MCF 10A (cell line): ENCODE measurements around the gene CNOT6L. TPM values are rescaled to one million over a fixed set of nuclear protein-coding genes. Genes with fewer than 3 reads are reported as not detected.

Experiments used
- BruUV-seq: library from RNA; stranded (reverse); fragments of 400-500 nt; replicated peaks from 2 replicates; lab custom pipeline; 2021; lab: Mats Ljungman, UMichigan
- CTCF ChIA-PET: fragments of 300-600 bp; sonication (Branson Sonifier 250); formaldehyde crosslinking; extraction: SDS; loops from one replicate; lab custom pipeline; 2021; ENCODE audit warnings: antibody characterized with exemption, inconsistent platforms; lab: Yijun Ruan, JAX
- POLR2A ChIA-PET: fragments of 300-600, 350-650 bp; sonication (Branson Sonifier 250); formaldehyde crosslinking; extraction: SDS; loops from one replicate; lab custom pipeline; 2020; ENCODE audit warnings: antibody characterized with exemption, inconsistent platforms; lab: Yijun Ruan, JAX
- DNase-seq: peaks from one replicate; pipeline ENCODE4 v3.0.0-alpha.2; 2018; ENCODE audit not compliant: unreplicated experiment
- H3K27ac Mint-ChIP-seq: one replicate; pipeline ENCODE4 v1.8.0; 2022; ENCODE audit warnings: mild to moderate bottlenecking, low read depth, mixed read lengths; ENCODE audit not compliant: unreplicated experiment
- H3K27me3 Mint-ChIP-seq: one replicate; pipeline ENCODE4 v1.8.0; 2022; ENCODE audit warnings: mixed read lengths; ENCODE audit not compliant: insufficient read depth, unreplicated experiment
- H3K36me3 Mint-ChIP-seq: one replicate; pipeline ENCODE4 v1.8.0; 2022; ENCODE audit warnings: mild to moderate bottlenecking, moderate library complexity, mixed read lengths; ENCODE audit not compliant: insufficient read depth, unreplicated experiment
- H3K4me1 Mint-ChIP-seq: one replicate; pipeline ENCODE4 v1.8.0; 2022; ENCODE audit warnings: mixed read lengths; ENCODE audit not compliant: insufficient read depth, unreplicated experiment
- H3K4me3 Mint-ChIP-seq: one replicate; pipeline ENCODE4 v1.8.0; 2022; ENCODE audit warnings: mild to moderate bottlenecking, moderate library complexity, mixed read lengths; ENCODE audit not compliant: unreplicated experiment
- H3K9me3 Mint-ChIP-seq: one replicate; pipeline ENCODE4 v1.8.0; 2022; ENCODE audit warnings: mixed read lengths; ENCODE audit not compliant: unreplicated experiment
- intact Hi-C: fragments of 100-400 bp; cut with micrococcal nuclease; formaldehyde crosslinking; loops from 2 replicates; pipeline ENCODE4 v1.14.1; 2022
- total RNA-seq: library from RNA; stranded (reverse); gene quantifications from 2 replicates; pipeline ENCODE4 v1.2.3, GENCODE V29; 2022
- TF ChIP-seq, protein P1 (sequence below): fragments of 200-600 bp; IDR thresholded peaks from one replicate; pipeline ENCODE4 v1.8.0; 2022; ENCODE audit warnings: antibody characterized with exemption, mild to moderate bottlenecking; ENCODE audit not compliant: unreplicated experiment

Gene CNOT6L
- total RNA-seq, 1 experiment from 2014 or later: 47.3 TPM

- Mint-ChIP-seq H3K4me3 (no peak overlapping the region), H3K36me3 (no peaks in the 10 kb centered on the region), H3K9me3 (no peaks in the 10 kb centered on the region), H3K27ac (no peak overlapping the region), H3K4me1 (peaks cover 16% of the 10 kb centered on the region), H3K27me3 (no peaks in the 10 kb centered on the region)
- TF ChIP-seq, protein P1, sequence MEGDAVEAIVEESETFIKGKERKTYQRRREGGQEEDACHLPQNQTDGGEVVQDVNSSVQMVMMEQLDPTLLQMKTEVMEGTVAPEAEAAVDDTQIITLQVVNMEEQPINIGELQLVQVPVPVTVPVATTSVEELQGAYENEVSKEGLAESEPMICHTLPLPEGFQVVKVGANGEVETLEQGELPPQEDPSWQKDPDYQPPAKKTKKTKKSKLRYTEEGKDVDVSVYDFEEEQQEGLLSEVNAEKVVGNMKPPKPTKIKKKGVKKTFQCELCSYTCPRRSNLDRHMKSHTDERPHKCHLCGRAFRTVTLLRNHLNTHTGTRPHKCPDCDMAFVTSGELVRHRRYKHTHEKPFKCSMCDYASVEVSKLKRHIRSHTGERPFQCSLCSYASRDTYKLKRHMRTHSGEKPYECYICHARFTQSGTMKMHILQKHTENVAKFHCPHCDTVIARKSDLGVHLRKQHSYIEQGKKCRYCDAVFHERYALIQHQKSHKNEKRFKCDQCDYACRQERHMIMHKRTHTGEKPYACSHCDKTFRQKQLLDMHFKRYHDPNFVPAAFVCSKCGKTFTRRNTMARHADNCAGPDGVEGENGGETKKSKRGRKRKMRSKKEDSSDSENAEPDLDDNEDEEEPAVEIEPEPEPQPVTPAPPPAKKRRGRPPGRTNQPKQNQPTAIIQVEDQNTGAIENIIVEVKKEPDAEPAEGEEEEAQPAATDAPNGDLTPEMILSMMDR: no peak
- DNase-seq: no peak
- ChIA-PET CTCF (no interaction called here), POLR2A (no interaction called here)
- intact Hi-C loops: no loop called here
- BruUV-seq: no TSS peak
These were observed 126.2 kb downstream of the CNOT6L start for GRCh38 chr4:77692847-77693432.

GRCh38 chr4:77681792-77682191 is 137.4 kb downstream of the CNOT6L start:
- ChIA-PET POLR2A (interaction anchor here (0.6 kb wide), 1 partner anchor 13 kb away, joined by 3 read pairs; no protein-coding TSS in a partner anchor), CTCF (no interaction called here)
- Mint-ChIP-seq H3K27ac (no peak overlapping the region), H3K9me3 (no peaks in the 10 kb centered on the region), H3K4me3 (no peak overlapping the region), H3K27me3 (no peaks in the 10 kb centered on the region), H3K36me3 (no peaks in the 10 kb centered on the region), H3K4me1 (no peaks in the 10 kb centered on the region)
- no TSS peak for BruUV-seq
- intact Hi-C loops: no loop called here
- TF ChIP-seq, protein P1: no peak
- DNase-seq: no peak

- CTCF ChIA-PET: interaction anchor here (0.5 kb wide), 1 partner anchor 310 kb away, joined by 3 read pairs; no protein-coding TSS in a partner anchor
- H3K36me3 Mint-ChIP-seq: no peaks in the 10 kb centered on the region
- intact Hi-C loops: no loop called here
These were observed 142.3 kb downstream of the CNOT6L start for GRCh38 chr4:77676842-77677241.

DNA sequence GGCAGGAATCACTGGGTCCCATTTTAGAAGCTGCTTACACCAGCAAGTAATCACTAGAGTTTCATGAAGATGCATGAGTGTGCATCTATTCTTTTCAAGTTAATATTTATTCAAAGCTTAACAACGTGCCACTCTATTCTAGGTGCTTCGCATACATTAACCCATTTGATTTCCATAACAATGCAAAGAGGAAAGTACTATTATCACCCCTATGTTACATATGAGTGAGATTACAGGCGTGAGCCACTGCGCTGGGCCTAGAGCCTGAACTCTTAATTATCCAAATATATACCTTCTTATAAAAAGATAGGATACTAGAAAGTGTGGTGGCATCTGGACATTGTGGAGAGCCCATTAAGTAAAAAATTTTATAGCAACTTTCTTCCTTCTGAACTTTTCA is 148.1 kb downstream of the CNOT6L start:
- no peak overlapping the region for H3K4me3 Mint-ChIP-seq
- H3K4me1 Mint-ChIP-seq: no peaks in the 10 kb centered on the region
- H3K27me3 Mint-ChIP-seq: no peaks in the 10 kb centered on the region
- no peaks in the 10 kb centered on the region for H3K9me3 Mint-ChIP-seq
- no peak overlapping the region for H3K27ac Mint-ChIP-seq
- H3K36me3 Mint-ChIP-seq: no peaks in the 10 kb centered on the region
- no TSS peak for BruUV-seq
- ChIA-PET POLR2A (no interaction called here), CTCF (interaction anchor here (0.5 kb wide), 1 partner anchor 1240 kb away, joined by 3 read pairs; no protein-coding TSS in a partner anchor)
- intact Hi-C loops: no loop called here
- TF ChIP-seq, protein P1: no peak
- DNase-seq: no peak

More at GRCh38 chr4:77676842-77677241, 142.3 kb downstream of the CNOT6L start:
- TF ChIP-seq, protein P1: no peak
- DNase-seq: no peak
- no TSS peak for BruUV-seq
- H3K9me3 Mint-ChIP-seq: no peaks in the 10 kb centered on the region
- no peaks in the 10 kb centered on the region for H3K27me3 Mint-ChIP-seq
- POLR2A ChIA-PET: interaction anchor here (1.1 kb wide), 1 partner anchor 13 kb away, joined by 3 read pairs; no protein-coding TSS in a partner anchor
- H3K4me3 Mint-ChIP-seq: no peak overlapping the region
- H3K27ac Mint-ChIP-seq: no peak overlapping the region
- H3K4me1 Mint-ChIP-seq: no peaks in the 10 kb centered on the region
